Panc1 (cell line): Measurements from ENCODE around the gene SKIC8.

Experiments
- CTCF ChIP-seq: fragments of 450-650 bp; IDR thresholded peaks from 2 replicates; pipeline ENCODE4 v1.5.1; 2017; ENCODE audit warnings: mild to moderate bottlenecking
- POLR2AphosphoS5 ChIP-seq: IDR thresholded peaks from 2 replicates; pipeline ENCODE4 v1.6.1; 2012; ENCODE audit warnings: mild to moderate bottlenecking, low read depth, low read length, moderate library complexity
- SIN3A ChIP-seq: IDR thresholded peaks from 2 replicates; pipeline ENCODE4 v1.6.1; 2012; ENCODE audit warnings: low read depth, mild to moderate bottlenecking, low read length, moderate library complexity, borderline replicate concordance; ENCODE audit not compliant: insufficient read depth
- TCF7L2 ChIP-seq: IDR thresholded peaks from 2 replicates; pipeline ENCODE4 v1.6.1; 2011; ENCODE audit warnings: mild to moderate bottlenecking, low read depth, low read length, inconsistent platforms

GRCh38 chr15:78237146-78237545 lies 62.3 kb downstream of the SKIC8 start:
- no peak for TF ChIP-seq CTCF
- TF ChIP-seq POLR2AphosphoS5, result no peak
- TF ChIP-seq TCF7L2, result no peak
- TF ChIP-seq SIN3A, result no peak
